Parathyroid adenoma (tissue), 2 donors: ENCODE data around the gene CFAP77.

ENCODE experiments used
- H2AFZ ChIP-seq: fragments of 300-600 bp; sonication (generic); one replicate; pipeline ENCODE4 v1.7.0; 2017; ENCODE audit warnings: antibody characterized with exemption, mild to moderate bottlenecking
- H3K27ac ChIP-seq: fragments of 300-600 bp; sonication (generic); one replicate; pipeline ENCODE4 v1.7.0; 2017
- H3K27me3 ChIP-seq: fragments of 300-600 bp; sonication (generic); one replicate; pipeline ENCODE4 v1.7.0; 2017; ENCODE audit warnings: low read length; ENCODE audit not compliant: control insufficient read depth, insufficient read depth
- H3K36me3 ChIP-seq: fragments of 300-600 bp; sonication (generic); one replicate; pipeline ENCODE4 v1.7.0; 2017; ENCODE audit warnings: low read length; ENCODE audit not compliant: control insufficient read depth, insufficient read depth
- H3K4me1 ChIP-seq: fragments of 300-600 bp; sonication (generic); one replicate; pipeline ENCODE4 v1.7.0; 2017; ENCODE audit warnings: control low read depth
- H3K4me2 ChIP-seq: fragments of 300-600 bp; sonication (generic); one replicate; pipeline ENCODE4 v1.7.0; 2017; ENCODE audit warnings: low read length
- H3K4me3 ChIP-seq: fragments of 300-600 bp; sonication (generic); one replicate; pipeline ENCODE4 v1.7.0; 2017; ENCODE audit warnings: low read depth, low read length
- H3K79me2 ChIP-seq: fragments of 300-600 bp; sonication (generic); one replicate; pipeline ENCODE4 v1.7.0; 2017; ENCODE audit warnings: control low read depth
- H3K9ac ChIP-seq: fragments of 300-600 bp; sonication (generic); one replicate; pipeline ENCODE4 v1.7.0; 2017; ENCODE audit warnings: mild to moderate bottlenecking
- H3K9me3 ChIP-seq: fragments of 300-600 bp; sonication (generic); one replicate; pipeline ENCODE4 v1.7.0; 2017; ENCODE audit warnings: low read length; ENCODE audit not compliant: control insufficient read depth
- TF ChIP-seq, protein P1 (sequence below): fragments of 300-600 bp; sonication (generic); IDR thresholded peaks from one replicate; pipeline ENCODE4 v1.7.0; 2017; ENCODE audit warnings: antibody characterized with exemption, mild to moderate bottlenecking
- donor health status: primary hyperparathyroidism.

CFAP77 gene

GRCh38 chr9:132423503-132423902, 13.5 kb downstream of the CFAP77 start:
- H2AFZ ChIP-seq, result no peak overlapping the region
- no peaks in the 10 kb centered on the region for H3K79me2 ChIP-seq
- H3K4me2 ChIP-seq, result no peak overlapping the region
- H3K9ac ChIP-seq, result no peak overlapping the region
- no peaks in the 10 kb centered on the region for H3K27me3 ChIP-seq
- no peaks in the 10 kb centered on the region for H3K9me3 ChIP-seq
- no peaks in the 10 kb centered on the region for H3K36me3 ChIP-seq
- H3K4me3 ChIP-seq, result no peak overlapping the region
- H3K27ac ChIP-seq, result no peak overlapping the region
- TF ChIP-seq, protein P1, sequence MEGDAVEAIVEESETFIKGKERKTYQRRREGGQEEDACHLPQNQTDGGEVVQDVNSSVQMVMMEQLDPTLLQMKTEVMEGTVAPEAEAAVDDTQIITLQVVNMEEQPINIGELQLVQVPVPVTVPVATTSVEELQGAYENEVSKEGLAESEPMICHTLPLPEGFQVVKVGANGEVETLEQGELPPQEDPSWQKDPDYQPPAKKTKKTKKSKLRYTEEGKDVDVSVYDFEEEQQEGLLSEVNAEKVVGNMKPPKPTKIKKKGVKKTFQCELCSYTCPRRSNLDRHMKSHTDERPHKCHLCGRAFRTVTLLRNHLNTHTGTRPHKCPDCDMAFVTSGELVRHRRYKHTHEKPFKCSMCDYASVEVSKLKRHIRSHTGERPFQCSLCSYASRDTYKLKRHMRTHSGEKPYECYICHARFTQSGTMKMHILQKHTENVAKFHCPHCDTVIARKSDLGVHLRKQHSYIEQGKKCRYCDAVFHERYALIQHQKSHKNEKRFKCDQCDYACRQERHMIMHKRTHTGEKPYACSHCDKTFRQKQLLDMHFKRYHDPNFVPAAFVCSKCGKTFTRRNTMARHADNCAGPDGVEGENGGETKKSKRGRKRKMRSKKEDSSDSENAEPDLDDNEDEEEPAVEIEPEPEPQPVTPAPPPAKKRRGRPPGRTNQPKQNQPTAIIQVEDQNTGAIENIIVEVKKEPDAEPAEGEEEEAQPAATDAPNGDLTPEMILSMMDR, result no peak
- H3K4me1 ChIP-seq, result no peaks in the 10 kb centered on the region

GRCh38 chr9:132424857-132425674, 15.1 kb downstream of the CFAP77 start:
- Histone ChIP-seq H3K36me3 (no peaks in the 10 kb centered on the region), H3K27ac (no peak overlapping the region), H3K4me2 (no peak overlapping the region), H2AFZ (no peak overlapping the region), H3K79me2 (no peaks in the 10 kb centered on the region), H3K9me3 (no peaks in the 10 kb centered on the region), H3K27me3 (no peaks in the 10 kb centered on the region), H3K4me3 (no peak overlapping the region), H3K4me1 (no peaks in the 10 kb centered on the region), H3K9ac (no peak overlapping the region)
- TF ChIP-seq, protein P1, result no peak

GRCh38 chr9:132425675-132426062, 15.7 kb downstream of the CFAP77 start:
- H3K79me2 ChIP-seq, result no peaks in the 10 kb centered on the region
- no peak overlapping the region for H2AFZ ChIP-seq
- H3K9ac ChIP-seq, result no peak overlapping the region
- no peak overlapping the region for H3K4me3 ChIP-seq
- no peaks in the 10 kb centered on the region for H3K36me3 ChIP-seq
- H3K4me1 ChIP-seq, result no peaks in the 10 kb centered on the region
- TF ChIP-seq, protein P1, result no peak
- no peak overlapping the region for H3K27ac ChIP-seq
- no peaks in the 10 kb centered on the region for H3K9me3 ChIP-seq
- H3K4me2 ChIP-seq, result no peak overlapping the region
- H3K27me3 ChIP-seq, result no peaks in the 10 kb centered on the region

DNA sequence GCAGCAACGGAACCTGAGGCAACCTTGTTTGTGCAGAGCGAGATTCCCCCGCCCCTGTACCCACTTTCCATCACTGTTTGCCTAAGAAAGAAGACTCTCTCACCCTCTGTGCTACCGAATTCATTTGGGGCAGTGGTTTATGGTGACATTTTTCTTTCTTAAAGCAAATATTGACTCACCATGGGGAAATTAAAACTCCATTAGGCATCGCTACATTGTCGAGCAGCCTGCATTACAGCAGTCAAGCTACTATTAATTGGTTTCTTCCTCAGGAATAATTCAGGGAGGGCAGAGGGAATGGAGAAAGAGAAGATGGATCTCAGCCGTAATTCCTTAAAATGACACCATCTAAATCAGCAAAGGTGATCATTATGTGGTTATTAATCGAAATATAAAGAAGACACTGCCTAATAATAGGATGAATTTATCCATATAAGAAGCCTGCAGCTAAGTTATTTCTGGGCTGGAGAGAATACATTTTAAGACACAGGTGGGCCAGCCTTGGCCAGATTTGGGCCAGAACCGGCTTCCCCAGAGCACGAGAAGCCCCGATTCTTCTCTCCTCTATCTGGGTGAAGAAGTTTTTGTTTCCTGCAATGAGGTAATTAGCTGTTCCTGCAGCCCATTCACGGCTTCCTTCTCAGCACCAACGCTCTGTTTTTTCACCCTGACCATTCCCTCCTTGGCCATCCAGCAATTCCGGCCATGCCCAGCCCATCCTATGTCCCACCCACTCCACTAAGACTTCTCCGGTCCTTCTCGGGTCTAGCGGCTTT, 16.8 kb downstream of the CFAP77 start:
- Histone ChIP-seq H3K4me1 (no peaks in the 10 kb centered on the region), H3K27ac (no peak overlapping the region), H3K36me3 (no peaks in the 10 kb centered on the region), H3K9me3 (no peaks in the 10 kb centered on the region), H3K79me2 (no peaks in the 10 kb centered on the region), H3K27me3 (no peaks in the 10 kb centered on the region), H3K4me3 (no peak overlapping the region), H3K9ac (no peak overlapping the region), H3K4me2 (no peak overlapping the region), H2AFZ (no peak overlapping the region)
- TF ChIP-seq, protein P1, result no peak
